Endothelial cell of hepatic sinusoid (primary cell): Measurements from ENCODE around the gene SART3.
"Not testable (repeated sequence)": the region's sequence is repeated elsewhere in the genome, so short reads cannot be mapped to it uniquely, and the experiment has no call there.

ENCODE experiments used
- in situ Hi-C: cut with HindIII; loops from 2 replicates; pipeline ENCODE4 v1.10.0; 2017; ENCODE audit warnings: low sequenced_read_pairs

SART3 gene

GRCh38 chr12:108502922-108503321 lies 58.1 kb downstream of the SART3 start:
- in situ Hi-C loops = no loop called here

GRCh38 chr12:108498136-108498535 lies 62.8 kb downstream of the SART3 start:
- in situ Hi-C loops = no loop called here

DNA sequence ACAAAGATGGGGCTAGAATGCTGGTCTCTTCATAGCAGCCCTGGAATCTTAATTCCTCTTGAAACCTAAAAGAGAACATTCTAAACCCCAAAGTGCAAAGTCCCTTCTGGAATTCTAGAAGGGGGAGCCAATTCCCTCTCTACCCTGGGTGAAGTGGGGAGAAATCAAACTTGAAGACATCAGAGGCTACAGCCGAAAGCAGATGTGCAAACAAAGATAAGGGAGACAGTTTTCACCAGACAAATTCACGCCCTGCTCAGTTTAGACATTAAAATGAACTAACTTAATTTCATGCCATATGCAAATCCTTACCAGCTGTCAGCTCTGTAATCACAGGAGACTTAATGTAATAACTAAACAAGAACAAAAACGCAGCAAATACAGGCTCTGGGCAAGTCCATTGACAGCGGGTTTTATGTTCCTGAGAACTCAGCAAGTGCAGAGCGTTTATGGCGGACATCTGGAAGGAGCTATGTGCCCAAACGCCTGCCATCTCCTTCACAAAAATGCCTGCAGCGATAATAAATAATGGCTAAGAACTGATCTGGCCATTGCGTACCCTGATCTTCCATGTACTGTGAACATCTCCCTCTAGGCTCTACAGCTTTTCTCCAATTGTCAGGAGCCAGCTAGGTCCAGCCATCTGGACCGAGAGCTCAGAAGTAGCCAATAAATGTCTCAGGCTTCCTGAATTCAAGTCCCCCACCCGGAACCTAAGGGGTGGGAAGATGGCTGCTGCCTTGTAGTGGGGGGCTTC lies 65.0 kb downstream of the SART3 start:
- in situ Hi-C loops = no loop called here

DNA sequence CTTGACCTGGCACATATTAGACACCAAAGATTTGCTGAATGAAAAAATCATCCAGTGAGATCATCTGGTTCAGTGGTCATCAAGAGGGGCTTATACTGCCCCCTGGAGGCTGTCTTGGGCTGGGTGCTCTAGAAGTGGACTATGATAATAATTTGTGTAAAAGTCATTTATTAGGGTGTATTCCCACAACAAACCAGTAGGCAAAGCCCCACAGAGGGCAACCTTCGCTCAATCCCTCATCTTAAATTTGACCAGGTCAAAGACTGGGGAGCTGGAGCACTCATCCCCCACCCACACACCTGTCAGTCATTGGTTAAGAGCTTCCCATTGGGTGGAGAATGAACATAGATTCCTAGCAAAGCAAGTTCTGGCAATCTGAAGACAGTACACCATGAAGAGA lies 65.9 kb downstream of the SART3 start:
- in situ Hi-C loops = no loop called here

DNA sequence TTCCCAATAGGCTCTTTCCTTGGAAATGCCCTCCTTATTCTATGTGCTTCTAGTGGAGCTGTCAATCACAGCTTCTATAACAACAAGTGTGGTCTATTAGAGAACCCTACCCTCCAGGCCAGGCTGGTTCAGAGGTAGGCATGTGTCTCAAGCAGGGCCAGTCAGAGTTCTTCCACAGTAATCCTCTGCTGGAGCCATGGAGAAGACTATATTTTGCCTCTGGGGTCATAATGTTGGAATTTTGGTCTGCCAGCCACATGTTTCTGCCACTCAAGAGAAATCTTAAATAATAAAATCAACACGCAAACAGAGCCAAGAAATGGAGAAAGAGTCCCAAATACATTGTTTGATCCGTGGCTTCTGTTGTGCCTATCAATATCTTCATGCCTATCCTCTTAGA lies 69.7 kb downstream of the SART3 start:
- in situ Hi-C loops = no loop called here

DNA sequence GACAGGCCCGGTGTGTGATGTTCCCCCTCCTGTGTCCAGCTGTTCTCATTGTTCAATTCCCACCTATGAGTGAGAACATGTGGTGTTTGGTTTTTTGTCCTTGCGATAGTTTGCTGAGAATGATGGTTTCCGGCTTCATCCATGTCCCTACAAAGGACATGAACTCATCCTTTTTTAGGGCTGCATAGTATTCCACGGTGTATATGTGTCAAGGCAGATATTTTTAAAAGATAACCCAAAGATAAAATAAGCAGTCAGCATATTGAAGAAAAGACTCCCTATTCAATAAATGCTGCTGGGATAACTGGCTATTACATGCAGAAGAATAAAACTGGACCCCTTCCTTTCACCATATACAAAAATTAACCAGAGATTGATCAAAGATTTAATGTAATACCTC lies 73.9 kb downstream of the SART3 start:
- in situ Hi-C loops = not testable (repeated sequence)

GRCh38 chr12:108485371-108485770 lies 75.6 kb downstream of the SART3 start:
- in situ Hi-C loops = not testable (repeated sequence)

GRCh38 chr12:108484845-108485244 lies 76.1 kb downstream of the SART3 start:
- in situ Hi-C loops = no loop called here

DNA sequence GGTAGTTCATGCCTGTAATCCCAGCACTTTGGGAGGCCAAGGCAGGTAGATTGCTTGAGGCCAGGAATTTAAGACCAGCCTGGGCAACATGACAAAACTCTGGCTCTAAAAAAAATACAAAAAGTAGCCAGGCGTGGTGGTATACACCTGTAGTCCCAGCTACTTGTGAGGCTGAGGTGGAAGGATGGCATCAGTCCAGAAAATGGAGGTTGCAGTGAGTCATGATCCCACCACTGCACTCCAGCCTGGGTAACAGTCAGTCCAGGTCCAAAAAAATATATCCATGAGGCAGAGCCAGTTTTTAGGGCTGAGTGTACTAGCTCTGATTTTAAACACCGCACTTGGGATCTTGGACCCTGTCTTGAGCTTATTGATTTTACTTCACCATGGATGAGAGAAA lies 76.5 kb downstream of the SART3 start:
- in situ Hi-C loops = no loop called here

GRCh38 chr12:108483213-108484059 lies 77.5 kb downstream of the SART3 start:
- in situ Hi-C loops = no loop called here

DNA sequence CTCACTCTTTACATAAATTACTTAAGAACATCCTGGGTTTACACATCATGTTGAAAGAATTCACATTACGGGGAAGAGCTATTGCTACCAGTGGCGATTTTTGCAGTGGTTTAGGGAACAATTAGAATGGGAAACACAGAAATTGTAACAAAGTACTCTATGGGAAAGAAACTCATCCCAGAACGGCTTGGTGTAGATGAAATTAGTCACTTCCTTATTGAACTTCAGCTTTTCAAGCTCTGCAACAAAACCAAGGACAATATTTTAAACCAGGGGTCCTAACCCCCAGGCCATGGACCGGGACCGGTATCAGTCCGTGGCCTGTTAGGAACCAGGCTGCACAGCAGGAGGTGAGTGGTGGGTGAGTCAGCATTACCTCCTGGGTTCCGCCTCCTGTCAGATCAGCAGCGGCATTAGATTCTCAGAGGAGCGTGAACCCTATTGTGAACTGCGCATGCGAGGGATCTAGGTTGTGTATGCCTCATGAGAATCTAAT lies 78.2 kb downstream of the SART3 start:
- in situ Hi-C loops = no loop called here

DNA sequence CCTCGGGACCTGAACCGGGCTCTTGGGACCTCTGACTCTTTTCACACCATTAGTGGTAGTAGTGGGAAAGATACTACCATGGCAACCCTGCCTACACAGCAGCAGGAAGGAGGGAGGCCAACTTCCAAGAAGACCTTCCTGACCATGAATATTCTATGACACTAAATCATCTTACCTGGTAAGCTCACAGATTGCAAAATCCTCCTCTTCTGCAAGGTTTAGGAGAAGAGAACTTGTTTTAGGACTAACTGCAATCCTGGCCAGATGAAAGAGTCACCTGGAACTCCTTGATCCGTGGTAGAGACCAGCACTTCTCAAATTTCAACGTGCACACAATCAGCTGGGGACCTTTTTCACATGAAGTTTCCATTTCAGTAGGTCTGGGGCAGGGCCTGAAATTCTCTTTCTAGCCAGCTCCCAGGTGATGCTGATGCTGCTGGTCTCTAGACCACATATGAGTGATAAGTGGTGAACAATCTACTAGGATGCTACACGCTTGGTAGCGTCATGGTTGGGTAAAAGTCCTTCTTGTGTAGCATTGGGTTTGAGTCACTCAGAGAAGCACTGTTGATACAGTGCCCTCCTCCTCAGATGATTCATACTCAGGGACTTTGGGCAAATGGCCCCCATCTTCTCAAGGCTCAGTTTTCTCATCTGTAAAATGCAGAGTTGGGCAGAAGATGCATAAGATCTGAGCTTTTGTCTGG lies 81.5 kb downstream of the SART3 start:
- in situ Hi-C loops = no loop called here

GRCh38 chr12:108478611-108479206 lies 82.3 kb downstream of the SART3 start:
- in situ Hi-C loops = no loop called here

DNA sequence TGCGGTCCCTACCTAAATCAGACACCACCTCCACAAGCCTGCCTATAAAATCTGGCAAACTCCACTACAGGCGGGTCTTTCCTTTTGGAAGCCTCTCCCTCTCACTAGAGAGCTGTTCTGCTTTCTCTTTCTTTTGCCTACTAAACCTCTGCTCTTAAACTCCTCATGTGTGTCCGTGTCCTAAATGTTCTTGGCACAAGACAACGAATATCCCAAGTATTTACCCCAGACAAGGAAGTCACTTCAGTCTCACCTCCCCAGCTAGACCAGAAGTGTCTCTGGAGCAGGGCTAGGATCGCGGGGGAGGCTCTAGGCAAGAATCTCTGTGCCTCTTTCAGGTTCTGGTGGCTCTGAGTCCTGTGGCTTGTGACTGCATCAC lies 83.1 kb downstream of the SART3 start:
- in situ Hi-C loops = no loop called here

DNA sequence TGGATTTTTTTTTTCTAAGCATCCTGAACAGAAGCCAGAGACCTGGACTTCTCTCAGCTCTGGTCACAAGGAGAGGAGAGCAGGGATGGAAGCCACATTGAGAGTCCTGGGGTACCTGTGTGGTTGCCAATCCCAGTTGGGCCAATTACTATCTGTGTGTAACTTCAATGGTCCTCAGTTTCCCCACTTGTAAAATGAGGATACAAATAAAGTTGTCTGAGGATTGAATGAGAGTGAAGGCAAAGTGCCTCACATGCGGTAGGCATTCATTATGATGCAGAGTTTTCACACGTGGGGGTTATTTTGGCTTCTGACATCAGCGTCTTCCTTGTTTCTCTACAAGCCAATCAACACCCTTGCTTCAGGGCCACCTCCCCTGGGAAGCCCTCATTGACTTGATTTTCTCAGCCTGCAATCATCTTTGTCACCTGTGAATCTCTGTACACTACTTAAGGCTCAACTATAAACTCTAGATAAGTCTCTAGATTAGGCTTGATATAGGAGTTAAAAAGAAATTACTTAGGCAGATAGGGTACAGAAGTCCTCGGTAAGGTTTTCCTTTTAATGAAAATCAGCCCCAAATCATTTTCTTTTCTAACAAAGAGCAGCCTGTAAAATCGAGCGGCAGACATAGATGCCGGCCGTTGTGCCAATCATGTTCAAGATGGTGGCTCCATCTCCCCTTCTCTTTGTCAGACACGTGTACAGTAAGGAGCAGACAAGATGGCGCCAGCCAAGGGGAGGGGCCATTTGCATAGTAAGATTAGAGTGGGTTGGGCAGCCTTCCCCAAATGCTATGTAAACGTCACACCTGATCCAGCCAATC lies 83.7 kb downstream of the SART3 start:
- in situ Hi-C loops = no loop called here

DNA sequence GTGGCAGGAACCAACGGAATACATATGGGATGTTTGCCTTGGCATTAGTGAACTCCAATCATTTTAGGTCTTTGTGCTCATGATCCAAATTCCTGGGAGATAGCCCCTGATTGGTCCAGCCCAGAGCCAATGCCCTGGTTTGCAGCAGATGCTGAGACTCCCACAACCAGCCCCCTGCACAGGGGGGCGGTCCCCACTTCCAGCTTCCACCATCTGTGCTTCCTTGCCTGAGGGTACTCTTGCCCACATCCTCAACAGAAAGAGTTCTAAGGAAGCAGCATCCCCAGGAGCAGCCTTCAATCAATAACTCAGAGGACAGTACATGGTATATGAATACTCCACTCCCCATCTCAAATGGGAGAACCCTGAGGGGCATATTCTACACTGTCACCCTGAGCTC lies 85.6 kb downstream of the SART3 start:
- in situ Hi-C loops = no loop called here

- in situ Hi-C loops = no loop called here
Observed at GRCh38 chr12:108473400-108474055, 87.4 kb downstream of the SART3 start.
